GM18502 (cell line): ENCODE results near the gene AKR1D1.
"Not testable (repeated sequence)": the region's sequence is repeated elsewhere in the genome, so short reads cannot be mapped to it uniquely, and the experiment has no call there.

Experiments
- ATAC-seq: cut with Tn5 transposase; IDR thresholded peaks from one replicate; pipeline ENCODE4 v1.9.1; 2021; ENCODE audit warnings: mild to moderate bottlenecking; ENCODE audit not compliant: unreplicated experiment, poor library complexity

Gene AKR1D1

GRCh38 chr7:138070908-138071307 lies 5.4 kb upstream of the AKR1D1 start:
- no peak for ATAC-seq

GRCh38 chr7:138072726-138073125 lies 3.5 kb upstream of the AKR1D1 start:
- no peak for ATAC-seq

- ATAC-seq: no peak
These were observed 2.1 kb upstream of the AKR1D1 start for GRCh38 chr7:138074121-138074520.

- no peak for ATAC-seq
These were observed 1.7 kb upstream of the AKR1D1 start for GRCh38 chr7:138074540-138074939.

- peak; percentile 52 for ATAC-seq
These were observed 909 bp upstream of the AKR1D1 start for GRCh38 chr7:138075350-138075749.

GRCh38 chr7:138075786-138076185 lies 473 bp upstream of the AKR1D1 start:
- not testable (repeated sequence) for ATAC-seq

- ATAC-seq: no peak
These were observed 1.6 kb downstream of the AKR1D1 start for GRCh38 chr7:138077809-138078208.

- no peak for ATAC-seq
These were observed 2.9 kb downstream of the AKR1D1 start for GRCh38 chr7:138079137-138079536.

- ATAC-seq: no peak
These were observed 5.6 kb downstream of the AKR1D1 start for GRCh38 chr7:138081868-138082267.

- ATAC-seq: no peak
These were observed 7.6 kb downstream of the AKR1D1 start for GRCh38 chr7:138083859-138084258.

GRCh38 chr7:138086563-138087270 lies 10.5 kb downstream of the AKR1D1 start:
- no peak for ATAC-seq

- no peak for ATAC-seq
These were observed 13.0 kb downstream of the AKR1D1 start for GRCh38 chr7:138089080-138089901.

GRCh38 chr7:138091032-138091431 lies 14.8 kb downstream of the AKR1D1 start:
- peak; percentile 90 for ATAC-seq

- ATAC-seq: not testable (repeated sequence)
These were observed 15.6 kb downstream of the AKR1D1 start for GRCh38 chr7:138091840-138092239.

- ATAC-seq: no peak
These were observed 16.3 kb downstream of the AKR1D1 start for GRCh38 chr7:138092486-138093028.

- ATAC-seq: no peak
These were observed 20.0 kb downstream of the AKR1D1 start for GRCh38 chr7:138095972-138096935.

- peak; percentile 81 for ATAC-seq
These were observed 20.9 kb downstream of the AKR1D1 start for GRCh38 chr7:138097064-138097741.

- no peak for ATAC-seq
These were observed 23.6 kb downstream of the AKR1D1 start for GRCh38 chr7:138099813-138100212.

GRCh38 chr7:138105221-138105620 lies 29.0 kb downstream of the AKR1D1 start:
- no peak for ATAC-seq

GRCh38 chr7:138115047-138115446 lies 38.8 kb downstream of the AKR1D1 start:
- no peak for ATAC-seq
